ENCODE data around the gene PADI4. TPM values are rescaled to one million over a fixed set of nuclear protein-coding genes. Genes with fewer than 3 reads are reported as not detected.

Gene PADI4
- polyA plus RNA-seq, 4 donors = 0.03 to 0.24 TPM; not detected in 2

Other genes with a start within 250 kb of the PADI4 start
- gene PADI2, start 188.7 kb upstream of the PADI4 start, polyA plus RNA-seq = 10 to 100 TPM in 1 of 4 donors, under 1 TPM in 2, not detected in 1; 0.28 to 95.2 (median 0.54) TPM
- under 1 TPM in 3 of 4 donors, not detected in 1; 0.01 to 0.27 (median 0.10) TPM for gene PADI1, start 103.1 kb upstream of the PADI4 start, polyA plus RNA-seq
- gene PADI3, start 59.1 kb upstream of the PADI4 start, polyA plus RNA-seq = under 1 TPM in 2 of 4 donors, not detected in 2; 0.01 to 0.04 TPM
- not detected for gene PADI6, start 64.0 kb downstream of the PADI4 start, polyA plus RNA-seq
- gene RCC2, start 131.5 kb downstream of the PADI4 start, polyA plus RNA-seq = 10 to 100 TPM; 11.2 to 65.6 (median 29.6) TPM
- gene ARHGEF10L, start 231.5 kb downstream of the PADI4 start, polyA plus RNA-seq = 100 to 1,000 TPM in 1 of 4 donors, 10 to 100 TPM in 1, 1 to 10 TPM in 2; 5.6 to 120 (median 35.0) TPM